HG03066 (cell line): ENCODE data around the gene AMBP.

Source experiments
- ATAC-seq: cut with Tn5 transposase; IDR thresholded peaks from one replicate; pipeline ENCODE4 v1.9.1; 2021; ENCODE audit warnings: low read depth; ENCODE audit not compliant: unreplicated experiment

AMBP gene

GRCh38 chr9:114077162-114077837 is 800 bp downstream of the AMBP start:
- ATAC-seq = no peak

DNA sequence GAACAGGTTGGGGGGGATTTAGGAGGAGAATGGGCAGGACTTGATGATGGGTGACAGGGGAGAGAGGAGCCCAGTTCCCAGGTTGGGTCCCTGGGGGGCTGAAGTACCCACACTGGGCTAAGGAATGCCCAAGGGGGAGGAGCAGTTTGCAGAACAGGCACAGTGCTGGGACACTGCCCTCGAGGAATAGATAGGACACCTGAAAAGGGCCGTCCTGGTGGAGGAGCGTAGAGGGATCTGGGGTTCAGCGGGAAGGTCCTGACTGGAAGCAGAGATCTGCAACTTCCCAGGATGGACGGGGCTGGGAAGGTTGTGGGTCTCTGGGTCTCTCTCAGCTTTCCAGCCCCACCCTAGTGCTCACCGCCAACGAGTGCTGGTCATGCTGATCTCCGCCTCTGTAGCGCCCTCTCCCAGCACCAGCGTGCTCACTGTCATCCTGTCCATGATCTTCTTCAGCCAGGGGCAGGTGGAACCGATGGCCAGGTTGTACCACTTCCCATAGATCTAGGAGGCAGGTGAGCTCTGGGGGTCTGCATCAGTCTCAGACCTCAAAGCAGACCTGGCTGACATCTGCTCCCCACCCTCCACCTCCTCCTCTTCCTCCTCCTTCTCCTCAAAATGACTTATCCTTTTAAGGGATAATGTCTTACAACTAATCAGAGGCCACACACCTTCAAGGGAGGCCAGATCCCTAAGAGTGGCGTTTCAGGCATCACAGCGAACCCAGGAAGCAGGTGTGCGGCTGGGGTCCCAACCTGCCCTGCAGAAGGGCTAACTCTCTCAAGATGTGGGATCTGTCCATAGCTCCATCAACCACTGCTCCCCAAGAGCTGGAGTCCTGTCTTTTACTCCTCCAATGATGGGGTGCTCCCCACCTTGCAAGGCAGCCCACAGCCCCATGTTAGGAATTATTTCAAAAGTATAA is 1.6 kb downstream of the AMBP start:
- ATAC-seq = no peak

DNA sequence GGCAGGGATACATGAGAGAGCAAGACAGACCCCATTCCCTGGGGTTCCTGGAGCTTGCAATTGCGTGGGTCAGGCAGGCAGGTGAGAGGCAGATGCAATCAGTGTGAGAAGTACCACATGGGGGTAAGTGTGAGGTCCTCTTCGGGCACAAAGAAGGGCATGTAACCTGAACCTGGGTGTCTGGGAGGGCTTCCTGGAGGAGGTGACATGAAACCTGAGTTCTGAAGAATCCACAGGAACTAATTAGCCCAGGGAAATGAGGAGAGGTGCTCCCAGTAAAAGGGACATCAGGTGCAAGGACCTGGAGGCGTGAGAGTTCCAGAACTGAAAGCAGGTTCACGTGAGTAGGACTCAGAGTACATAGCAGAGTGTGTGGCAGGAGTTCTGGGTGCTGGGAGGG is 2.5 kb downstream of the AMBP start:
- no peak for ATAC-seq

GRCh38 chr9:114072184-114073140 is 5.6 kb downstream of the AMBP start:
- no peak for ATAC-seq

- ATAC-seq = no peak
Measured at GRCh38 chr9:114071197-114071795, 6.8 kb downstream of the AMBP start.

DNA sequence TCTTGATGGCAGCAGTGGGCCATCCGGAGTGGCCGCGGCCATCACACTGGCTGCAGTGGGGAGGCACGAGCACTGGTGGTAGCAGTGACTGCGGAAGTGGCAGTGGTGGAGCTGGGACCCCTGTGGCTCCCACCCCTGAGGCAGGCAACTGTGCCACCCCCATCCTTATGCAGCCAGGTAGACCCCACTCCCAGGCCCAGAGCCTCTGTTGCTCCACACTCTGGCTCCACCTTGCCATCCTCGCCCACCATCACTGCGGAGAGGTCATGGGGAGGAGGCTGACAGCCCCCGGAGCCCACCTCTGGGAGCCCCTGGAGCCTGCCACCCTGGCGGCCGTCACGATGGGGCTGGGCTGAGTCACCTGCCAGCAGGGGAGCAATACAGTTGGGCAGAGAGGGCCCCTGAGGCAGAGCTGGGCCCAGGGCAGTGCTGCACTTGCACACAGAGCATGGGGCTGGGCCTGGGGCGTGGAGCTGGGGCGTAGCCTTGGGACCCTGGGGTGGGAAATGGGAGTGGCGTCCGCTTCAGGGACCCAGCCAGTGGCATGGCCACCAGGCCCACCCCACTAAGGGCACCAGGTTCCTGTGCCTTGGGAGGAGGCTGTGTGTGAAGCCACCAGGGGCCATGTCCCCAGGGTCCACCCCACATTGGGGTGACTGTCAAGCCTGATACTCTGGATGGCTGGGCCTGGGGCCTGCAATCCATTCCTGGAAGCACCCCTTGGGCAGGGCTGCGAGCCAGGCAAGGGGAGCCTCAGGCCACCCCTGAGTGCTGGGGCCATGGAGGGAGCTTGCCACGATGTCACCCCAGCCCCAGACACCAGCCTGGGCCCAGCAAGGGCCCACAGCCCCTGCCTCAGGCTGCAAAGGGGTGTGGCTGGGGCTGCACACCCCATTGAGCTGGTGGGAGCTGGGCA is 7.7 kb downstream of the AMBP start:
- ATAC-seq = no peak

- ATAC-seq = no peak
Measured at GRCh38 chr9:114069476-114070187, 8.5 kb downstream of the AMBP start.

DNA sequence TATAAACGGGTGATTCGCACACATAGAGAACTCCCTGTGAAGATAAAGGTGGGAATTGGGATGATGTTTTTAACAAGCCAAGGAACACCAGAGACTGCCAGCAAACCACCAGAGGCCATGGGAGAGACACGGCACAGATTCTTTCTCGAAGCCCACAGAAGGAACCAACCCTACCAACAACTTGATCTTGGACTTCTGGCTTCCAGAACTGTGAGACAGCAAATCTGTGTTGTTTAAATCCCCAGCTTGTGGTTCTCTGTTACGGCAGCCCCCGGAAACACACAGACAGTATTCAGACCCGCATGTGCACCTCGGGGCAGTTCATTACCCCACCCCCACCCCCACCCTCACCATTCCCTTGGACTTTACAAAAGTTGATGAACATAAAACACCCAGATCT is 12.8 kb downstream of the AMBP start:
- no peak for ATAC-seq

GRCh38 chr9:114061830-114062474 is 16.1 kb downstream of the AMBP start:
- ATAC-seq = no peak

DNA sequence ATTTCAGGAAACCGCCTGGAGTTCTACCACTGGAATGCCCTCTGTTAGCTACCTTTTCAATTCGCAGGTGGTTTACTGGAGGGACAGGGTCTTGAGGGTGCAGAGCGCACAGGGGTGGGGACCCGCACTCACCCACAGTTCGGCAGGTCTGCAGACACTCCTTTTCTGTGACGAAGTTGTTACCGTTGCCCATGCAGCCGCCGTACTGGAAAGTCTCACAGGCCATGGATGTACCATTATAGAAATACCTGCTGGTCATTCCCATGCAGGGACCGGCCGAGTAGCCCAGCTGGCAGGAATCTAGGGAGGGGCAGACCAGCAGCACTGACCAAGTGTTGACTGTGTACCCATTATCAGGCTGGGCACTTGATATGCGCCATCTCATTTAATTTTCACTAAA is 16.8 kb downstream of the AMBP start:
- ATAC-seq = no peak

DNA sequence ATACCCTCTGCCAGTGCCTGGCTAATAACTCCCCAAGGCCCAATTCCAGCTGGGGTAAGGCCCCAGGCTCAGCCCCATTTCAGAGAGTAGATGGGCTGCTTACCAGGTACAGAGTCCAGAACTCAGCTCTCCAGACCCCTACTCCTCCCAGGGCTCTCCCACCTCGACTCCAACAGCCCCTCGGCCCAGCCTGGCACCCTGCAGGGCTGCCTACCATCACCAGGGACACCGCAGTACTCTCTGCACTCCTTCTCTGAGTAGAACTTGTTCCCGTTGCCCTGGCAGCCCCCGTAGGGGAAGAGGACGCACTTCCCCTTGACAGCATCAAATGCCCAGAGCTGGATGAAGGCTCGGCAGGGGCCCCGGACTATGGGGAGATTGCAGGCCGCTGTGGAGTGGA is 17.4 kb downstream of the AMBP start:
- ATAC-seq = no peak

DNA sequence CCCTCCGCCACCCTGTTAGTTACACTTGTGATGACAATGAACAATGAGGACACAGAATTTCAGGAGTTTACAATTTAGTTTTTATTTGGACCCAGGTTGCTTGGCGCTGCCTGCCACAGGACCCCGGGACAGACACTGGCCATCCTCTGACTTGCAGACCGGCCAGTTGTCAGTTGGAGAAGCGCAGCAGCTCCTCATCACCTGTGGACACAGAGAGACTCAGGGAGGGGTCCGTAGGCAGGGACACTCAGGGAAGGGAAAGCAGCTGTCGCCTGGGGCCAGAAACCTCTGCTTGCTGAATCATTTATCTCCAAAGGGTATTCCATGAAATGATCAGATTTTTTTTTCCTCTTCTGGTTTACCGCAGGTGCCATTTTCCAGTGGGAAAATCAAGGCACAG is 18.0 kb downstream of the AMBP start:
- no peak for ATAC-seq

- no peak for ATAC-seq
Measured at GRCh38 chr9:114059047-114059803, 18.9 kb downstream of the AMBP start.

GRCh38 chr9:114058688-114059046 is 19.4 kb downstream of the AMBP start:
- no peak for ATAC-seq

DNA sequence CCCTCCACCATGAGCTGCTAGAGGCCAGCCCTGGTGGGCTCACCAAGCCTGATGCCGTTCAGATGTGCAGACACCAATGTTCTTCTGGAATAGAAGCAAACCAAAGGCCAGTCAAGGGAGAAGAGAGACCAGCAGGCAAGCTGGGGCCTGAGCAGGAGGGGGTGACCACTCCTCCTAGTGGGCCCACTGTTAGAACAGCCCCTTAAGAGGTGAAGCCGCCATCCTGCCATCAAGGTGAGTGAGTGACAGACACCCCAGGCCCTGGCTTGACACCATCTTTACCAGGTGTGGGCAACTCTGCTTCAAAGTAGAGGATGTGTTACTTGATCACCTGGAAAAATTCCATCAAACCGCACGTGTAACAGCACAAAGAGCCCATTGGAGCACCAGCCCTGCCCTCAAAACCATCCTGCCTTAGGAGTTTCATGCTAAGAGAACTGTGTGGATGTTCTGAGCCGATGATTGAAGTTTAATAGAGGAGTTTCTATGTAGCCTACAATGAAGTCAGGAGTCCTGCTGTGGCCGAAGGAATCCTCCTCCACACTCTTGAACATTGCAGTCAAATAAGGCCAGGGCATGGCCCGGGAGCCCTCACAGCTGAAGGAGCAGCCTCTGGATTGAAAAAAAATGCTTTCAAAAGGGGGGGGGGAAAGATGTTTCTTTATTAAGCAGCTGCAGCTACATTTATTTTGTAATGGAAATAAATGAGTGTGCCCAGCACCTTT is 20.8 kb downstream of the AMBP start:
- ATAC-seq = no peak

DNA sequence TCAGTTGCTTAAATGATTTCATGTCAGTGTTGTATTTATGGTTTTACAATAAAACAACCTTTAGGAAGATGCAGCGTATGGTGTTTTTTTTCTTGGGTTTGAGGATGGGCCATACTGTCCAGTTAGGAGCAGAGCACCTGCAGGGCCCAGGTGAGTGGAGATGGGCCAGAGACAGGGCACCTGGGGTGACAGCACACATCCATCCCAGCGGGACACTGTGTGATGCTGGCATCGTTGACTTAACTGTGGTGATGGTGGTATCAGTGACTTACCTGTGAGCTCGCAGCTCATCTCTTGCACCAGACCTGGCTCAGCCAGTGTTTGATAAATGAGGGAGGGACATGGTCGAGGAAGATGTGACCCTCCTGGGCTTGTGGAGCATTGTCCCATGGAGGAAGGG is 21.6 kb downstream of the AMBP start:
- no peak for ATAC-seq

DNA sequence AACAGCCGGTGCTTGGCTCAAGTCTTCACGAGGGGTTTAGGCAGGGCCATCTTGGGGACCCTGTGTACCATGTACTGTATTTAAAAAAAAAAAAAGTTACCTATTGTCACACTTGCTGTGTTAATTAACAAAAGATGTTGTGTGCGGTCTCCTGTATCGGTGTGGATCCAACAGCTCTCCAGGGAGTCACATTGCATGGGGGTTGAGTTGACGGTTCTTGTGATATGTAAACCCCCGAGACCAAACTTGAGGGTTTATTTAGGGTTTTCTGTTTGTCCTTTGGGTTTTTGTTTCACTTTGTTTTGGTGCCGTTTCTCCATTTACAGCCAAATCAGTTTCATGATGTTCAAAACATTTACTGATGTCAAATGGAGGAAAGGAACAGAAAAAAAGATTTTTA is 22.2 kb downstream of the AMBP start:
- ATAC-seq = no peak
